ENCODE data around the gene ARAF.

ARAF gene

GRCh38 chrX:47568656-47569295 is 7.8 kb downstream of the ARAF start:
- TF ChIP-seq POLR2AphosphoS5 (IDR thresholded peaks at IDR 0.05; ENCODE audit: low read depth, low read length) (no peak), SIN3A (IDR thresholded peaks at IDR 0.05; ENCODE audit: borderline replicate concordance, insufficient read depth, low read length) (no peak), FOXP2 (optimal IDR thresholded peaks at IDR 0.05; ENCODE audit: borderline replicate concordance, extremely low read depth, extremely low read length, insufficient read depth) (no peak), REST (IDR thresholded peaks at IDR 0.05; ENCODE audit: insufficient read depth in 1 of 2, low read depth in 2 of 2, low read length in 2 of 2) (no peak), TAF1 (IDR thresholded peaks at IDR 0.05; ENCODE audit: borderline replicate concordance, insufficient read depth, low read length) (no peak)

GRCh38 chrX:47570794-47571193 is 9.8 kb downstream of the ARAF start:
- no peak for TF ChIP-seq SIN3A (IDR thresholded peaks at IDR 0.05; ENCODE audit: borderline replicate concordance, insufficient read depth, low read length)
- TF ChIP-seq POLR2AphosphoS5 (IDR thresholded peaks at IDR 0.05; ENCODE audit: low read depth, low read length): no peak
- no peak for TF ChIP-seq FOXP2 (optimal IDR thresholded peaks at IDR 0.05; ENCODE audit: borderline replicate concordance, extremely low read depth, extremely low read length, insufficient read depth)
- no peak for TF ChIP-seq TAF1 (IDR thresholded peaks at IDR 0.05; ENCODE audit: borderline replicate concordance, insufficient read depth, low read length)
- no peak for TF ChIP-seq REST (IDR thresholded peaks at IDR 0.05; ENCODE audit: insufficient read depth in 1 of 2, low read depth in 2 of 2, low read length in 2 of 2)

GRCh38 chrX:47571215-47571614 is 10.2 kb downstream of the ARAF start:
- no peak for TF ChIP-seq REST (IDR thresholded peaks at IDR 0.05; ENCODE audit: insufficient read depth in 1 of 2, low read depth in 2 of 2, low read length in 2 of 2)
- no peak for TF ChIP-seq TAF1 (IDR thresholded peaks at IDR 0.05; ENCODE audit: borderline replicate concordance, insufficient read depth, low read length)
- no peak for TF ChIP-seq FOXP2 (optimal IDR thresholded peaks at IDR 0.05; ENCODE audit: borderline replicate concordance, extremely low read depth, extremely low read length, insufficient read depth)
- TF ChIP-seq POLR2AphosphoS5 (IDR thresholded peaks at IDR 0.05; ENCODE audit: low read depth, low read length): no peak
- TF ChIP-seq SIN3A (IDR thresholded peaks at IDR 0.05; ENCODE audit: borderline replicate concordance, insufficient read depth, low read length): no peak

- no peak for TF ChIP-seq SIN3A (IDR thresholded peaks at IDR 0.05; ENCODE audit: borderline replicate concordance, insufficient read depth, low read length)
- no peak for TF ChIP-seq TAF1 (IDR thresholded peaks at IDR 0.05; ENCODE audit: borderline replicate concordance, insufficient read depth, low read length)
- TF ChIP-seq FOXP2 (optimal IDR thresholded peaks at IDR 0.05; ENCODE audit: borderline replicate concordance, extremely low read depth, extremely low read length, insufficient read depth): no peak
- TF ChIP-seq POLR2AphosphoS5 (IDR thresholded peaks at IDR 0.05; ENCODE audit: low read depth, low read length): no peak
- TF ChIP-seq REST (IDR thresholded peaks at IDR 0.05; ENCODE audit: insufficient read depth in 1 of 2, low read depth in 2 of 2, low read length in 2 of 2): no peak
These were observed 10.9 kb downstream of the ARAF start for GRCh38 chrX:47571896-47572295.
